Erythroblast (primary cell): ENCODE data around the gene MYO1B.

Experiments
- GATA1 ChIP-seq: IDR thresholded peaks from 2 replicates; pipeline ENCODE4 v1.6.1; 2011; ENCODE audit warnings: low read depth, mild to moderate bottlenecking, control low read depth, low read length, moderate library complexity
- POLR2A ChIP-seq: IDR thresholded peaks from 2 replicates; pipeline ENCODE4 v1.6.1; 2011; ENCODE audit warnings: mild to moderate bottlenecking, low read length

DNA sequence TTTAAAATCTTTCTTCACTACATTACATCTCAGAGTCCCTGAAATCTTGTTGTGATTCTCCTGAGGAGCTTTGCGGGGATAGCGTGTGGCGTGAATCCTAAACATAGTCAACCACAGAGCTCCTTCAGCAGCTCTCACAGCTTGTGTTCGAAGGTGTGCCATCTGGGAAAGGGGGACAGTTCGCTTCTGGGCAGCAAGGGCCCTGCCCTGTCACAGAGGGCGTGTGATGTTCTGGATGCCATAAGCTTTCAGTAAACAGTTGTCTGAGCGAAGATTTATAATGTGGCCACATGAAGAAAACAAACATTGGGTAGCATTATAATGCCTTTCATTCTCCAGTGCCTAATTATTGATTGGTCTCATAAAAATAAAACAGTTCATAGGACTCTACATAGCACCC, 172.5 kb downstream of the MYO1B start:
- TF ChIP-seq POLR2A (no peak), GATA1 (no peak)
